ENCODE results near the gene HMGCLL1.

DNA sequence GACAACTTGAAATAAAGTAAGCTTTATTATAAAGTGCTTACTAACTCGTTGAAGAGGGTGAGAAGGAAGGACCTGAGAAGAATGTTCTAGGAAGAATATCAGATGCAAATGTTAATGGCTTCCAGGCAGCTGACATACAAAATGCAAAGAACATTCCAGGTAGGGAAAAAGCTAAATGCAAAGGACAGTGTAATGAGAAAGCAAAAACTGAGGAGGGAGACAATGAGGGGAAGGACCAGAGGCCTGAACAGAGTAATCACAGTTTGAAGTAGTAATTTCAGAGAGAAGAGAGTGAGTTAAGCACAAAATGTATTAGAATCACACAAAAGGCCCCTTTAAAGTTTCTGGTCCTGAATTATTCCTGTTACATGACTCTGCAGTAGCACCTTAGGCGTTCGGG lies 81.3 kb downstream of the HMGCLL1 start:
- TF ChIP-seq, protein P1, sequence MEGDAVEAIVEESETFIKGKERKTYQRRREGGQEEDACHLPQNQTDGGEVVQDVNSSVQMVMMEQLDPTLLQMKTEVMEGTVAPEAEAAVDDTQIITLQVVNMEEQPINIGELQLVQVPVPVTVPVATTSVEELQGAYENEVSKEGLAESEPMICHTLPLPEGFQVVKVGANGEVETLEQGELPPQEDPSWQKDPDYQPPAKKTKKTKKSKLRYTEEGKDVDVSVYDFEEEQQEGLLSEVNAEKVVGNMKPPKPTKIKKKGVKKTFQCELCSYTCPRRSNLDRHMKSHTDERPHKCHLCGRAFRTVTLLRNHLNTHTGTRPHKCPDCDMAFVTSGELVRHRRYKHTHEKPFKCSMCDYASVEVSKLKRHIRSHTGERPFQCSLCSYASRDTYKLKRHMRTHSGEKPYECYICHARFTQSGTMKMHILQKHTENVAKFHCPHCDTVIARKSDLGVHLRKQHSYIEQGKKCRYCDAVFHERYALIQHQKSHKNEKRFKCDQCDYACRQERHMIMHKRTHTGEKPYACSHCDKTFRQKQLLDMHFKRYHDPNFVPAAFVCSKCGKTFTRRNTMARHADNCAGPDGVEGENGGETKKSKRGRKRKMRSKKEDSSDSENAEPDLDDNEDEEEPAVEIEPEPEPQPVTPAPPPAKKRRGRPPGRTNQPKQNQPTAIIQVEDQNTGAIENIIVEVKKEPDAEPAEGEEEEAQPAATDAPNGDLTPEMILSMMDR (IDR thresholded peaks at IDR 0.05) = no peak
- TF ChIP-seq POLR2A (IDR thresholded peaks at IDR 0.05) = no peak

Measured in lower leg skin (tissue), 3 donors.